IMR-90 (cell line): ENCODE measurements around the gene AKNA. TPM values are rescaled to one million over a fixed set of nuclear protein-coding genes. Genes with fewer than 3 reads are reported as not detected.
A peak's percentile ranks its signal among the peaks of the same experiment; 100 is the strongest.

Experiments
- ATAC-seq: fragments of 200-7000 bp; cut with Tn5 transposase; 2 replicates; pipeline ENCODE4 v1.9.1; 2020; ENCODE audit warnings: low read depth, mild to moderate bottlenecking, moderate library complexity
- Bru-seq: library from RNA; stranded (reverse); fragments of 400-500 nt; gene quantifications from one replicate; lab custom pipeline; 2021; lab: Mats Ljungman, UMichigan
- BruChase-seq, 2 experiments: library from RNA; stranded (reverse); fragments of 400-500 nt; gene quantifications; one replicate each; lab custom pipeline; 2021; lab: Mats Ljungman, UMichigan
- BruUV-seq: library from RNA; stranded (reverse); fragments of 400-500 nt; replicated peaks from 2 replicates; lab custom pipeline; 2021; lab: Mats Ljungman, UMichigan
- CTCF ChIA-PET: fragments of 300-600 bp; formaldehyde crosslinking; extraction: SDS; loops from one replicate; lab custom pipeline; 2021; ENCODE audit warnings: antibody characterized with exemption; lab: Yijun Ruan, JAX
- POLR2A ChIA-PET: fragments of 300-600 bp; sonication (Branson Sonifier 250); formaldehyde crosslinking; loops from one replicate; lab custom pipeline; 2022; ENCODE audit warnings: antibody characterized with exemption; ENCODE audit not compliant: unreplicated experiment; lab: Charles Lee
- DNase-seq: peaks from one replicate; pipeline ENCODE4 v3.0.0; 2013
- H2AFZ ChIP-seq: replicated peaks from 2 replicates; pipeline ENCODE3; 2013; ENCODE audit warnings: low read length, mild to moderate bottlenecking; ENCODE audit not compliant: poor library complexity
- H2AK5ac ChIP-seq: 2 replicates; pipeline ENCODE4 v1.6.1; 2013; ENCODE audit warnings: low read depth, low read length, inconsistent platforms
- H2AK9ac ChIP-seq: replicated peaks from 2 replicates; pipeline ENCODE3; 2013; ENCODE audit warnings: mild to moderate bottlenecking, low read depth, low read length, moderate library complexity; ENCODE audit not compliant: poor library complexity
- H2BK120ac ChIP-seq: 2 replicates; pipeline ENCODE4 v1.6.1; 2013; ENCODE audit warnings: low read depth, low read length, inconsistent platforms
- H2BK15ac ChIP-seq: 3 replicates; pipeline ENCODE4 v1.6.1; 2013; ENCODE audit warnings: low read depth, low read length, inconsistent platforms
- H2BK20ac ChIP-seq: 2 replicates; pipeline ENCODE4 v1.6.1; 2013; ENCODE audit warnings: low read depth, mild to moderate bottlenecking, inconsistent platforms, low read length, moderate library complexity
- H2BK5ac ChIP-seq: 2 replicates; pipeline ENCODE4 v1.6.1; 2013; ENCODE audit warnings: mild to moderate bottlenecking, low read depth, low read length, inconsistent platforms; ENCODE audit not compliant: poor library complexity, severe bottlenecking
- H3K14ac ChIP-seq: replicated peaks from 2 replicates; pipeline ENCODE4 v1.6.1; 2013; ENCODE audit warnings: low read depth, low read length, inconsistent platforms
- H3K18ac ChIP-seq: 2 replicates; pipeline ENCODE4 v1.6.1; 2013; ENCODE audit warnings: low read depth, low read length, control low read depth
- H3K23ac ChIP-seq: 2 replicates; pipeline ENCODE4 v1.6.1; 2013; ENCODE audit warnings: low read depth, low read length, inconsistent platforms
- H3K27ac ChIP-seq: 2 replicates; pipeline ENCODE4 v1.5.1; 2013; ENCODE audit warnings: mild to moderate bottlenecking, control low read depth, low read length; ENCODE audit not compliant: insufficient read depth
- H3K27me3 ChIP-seq: 2 replicates; pipeline ENCODE4 v1.6.1; 2013; ENCODE audit warnings: low read length; ENCODE audit not compliant: control insufficient read depth, insufficient read depth
- H3K36me3 ChIP-seq: 2 replicates; pipeline ENCODE4 v1.6.1; 2013; ENCODE audit warnings: low read length, mixed read lengths; ENCODE audit not compliant: control insufficient read depth, insufficient read depth
- H3K4ac ChIP-seq: 2 replicates; pipeline ENCODE4 v1.6.1; 2013; ENCODE audit warnings: low read depth, low read length, inconsistent platforms
- H3K4me1 ChIP-seq: 2 replicates; pipeline ENCODE4 v1.6.1; 2013; ENCODE audit warnings: low read length, mixed read lengths; ENCODE audit not compliant: control insufficient read depth, insufficient read depth
- H3K4me2 ChIP-seq: 2 replicates; pipeline ENCODE4 v1.6.1; 2013; ENCODE audit warnings: low read depth, mild to moderate bottlenecking, control low read depth, low read length, moderate library complexity
- H3K4me3 ChIP-seq: 2 replicates; pipeline ENCODE4 v1.5.1; 2013; ENCODE audit warnings: low read depth, mild to moderate bottlenecking, control low read depth, low read length, moderate library complexity; ENCODE audit not compliant: insufficient read depth
- H3K56ac ChIP-seq: 2 replicates; pipeline ENCODE4 v1.6.1; 2013; ENCODE audit warnings: low read length, inconsistent platforms; ENCODE audit not compliant: insufficient read depth; ENCODE audit errors: extremely low read depth
- H3K79me1 ChIP-seq, 2 experiments: 2 replicates each; pipeline ENCODE4 v1.6.1; 2013; ENCODE audit warnings: low read length in 2 of 2, inconsistent platforms in 1 of 2, low read depth in 1 of 2
- H3K9ac ChIP-seq: 2 replicates; pipeline ENCODE4 v1.6.1; 2013; ENCODE audit warnings: low read depth, low read length, control low read depth
- H3K9me1 ChIP-seq: 2 replicates; pipeline ENCODE4 v1.6.1; 2013; ENCODE audit warnings: low read length, inconsistent platforms; ENCODE audit not compliant: insufficient read depth
- H3K9me3 ChIP-seq: 2 replicates; pipeline ENCODE4 v1.6.1; 2013; ENCODE audit warnings: low read length; ENCODE audit not compliant: control insufficient read depth, insufficient read depth
- H4K20me1 ChIP-seq: 2 replicates; pipeline ENCODE4 v1.6.1; 2013; ENCODE audit warnings: low read length, inconsistent platforms; ENCODE audit not compliant: insufficient read depth
- H4K5ac ChIP-seq: 2 replicates; pipeline ENCODE4 v1.6.1; 2013; ENCODE audit warnings: mild to moderate bottlenecking, low read depth, low read length, control low read depth
- H4K8ac ChIP-seq, 2 experiments: 2 replicates each; pipeline ENCODE4 v1.6.1; 2013; ENCODE audit warnings: low read depth in 2 of 2, low read length in 2 of 2, control low read depth in 1 of 2, inconsistent platforms in 1 of 2
- H4K91ac ChIP-seq: 2 replicates; pipeline ENCODE4 v1.6.1; 2013; ENCODE audit warnings: low read depth, low read length, inconsistent platforms; ENCODE audit not compliant: insufficient read depth
- MAZ ChIP-seq: IDR thresholded peaks from 2 replicates; pipeline ENCODE4 v1.6.1; 2012; ENCODE audit warnings: low read depth, mild to moderate bottlenecking, low read length, improper control_type of control experiment, moderate library complexity, borderline replicate concordance
- POLR2A ChIP-seq: IDR thresholded peaks from 2 replicates; pipeline ENCODE4 v1.6.1; 2012; ENCODE audit warnings: mild to moderate bottlenecking, low read depth, low read length
- RAD21 ChIP-seq: IDR thresholded peaks from 2 replicates; pipeline ENCODE4 v1.6.1; 2012; ENCODE audit warnings: low read length, improper control_type of control experiment
- WGBS, 2 experiments: methylation state at CpG; one replicate each; pipeline versions ENCODE4 v1.1.5 to v1.1.7; 2013; ENCODE audit warnings: missing lambda C conversion rate in 2 of 2; ENCODE audit not compliant: insufficient read length in 1 of 2; ENCODE audit errors: extremely low coverage in 2 of 2; 5-methylcytosine and 5-hydroxymethylcytosine counted together
- dilution Hi-C: fragments of 300-500 bp; cut with HindIII; formaldehyde crosslinking; loops from one replicate; pipeline ENCODE4 v1.14.3; 2018; ENCODE audit warnings: low sequenced_read_pairs; ENCODE audit not compliant: unreplicated experiment
- in situ Hi-C: fragments of 300-500 bp; cut with MboI; formaldehyde crosslinking; loops from 3 replicates; pipeline ENCODE4 v1.14.3; 2019; ENCODE audit warnings: low sequenced_read_pairs, inconsistent platforms, mixed read lengths
- intact Hi-C: fragments of 100-400 bp; cut with micrococcal nuclease; formaldehyde crosslinking; loops from 2 replicates; pipeline ENCODE4 v1.10.0; 2022
- long read RNA-seq: library from polyadenylated mRNA; unstranded; transcript quantifications from one replicate; pipeline ENCODE4 v2.0.0, GENCODE V29; 2021; ENCODE audit not compliant: unreplicated experiment
- polyA plus RNA-seq, 3 experiments: library from polyadenylated mRNA; depleted of rRNA; stranded (reverse); fragments of >200 nt; gene quantifications; 2 replicates each; pipeline ENCODE4 v1.2.3, GENCODE V29; 2012; ENCODE audit warnings: low replicate concordance in 1 of 3
- total RNA-seq: library from RNA; depleted of rRNA; stranded (reverse); fragments of >200 nt; gene quantifications from 2 replicates; pipeline ENCODE4 v1.2.3, GENCODE V29; 2012; rRNA removed
- TF ChIP-seq, protein P1 (sequence below): fragments of 150-350 bp; IDR thresholded peaks from 2 replicates; pipeline ENCODE4 v1.6.1; 2016; ENCODE audit warnings: low read depth, mild to moderate bottlenecking, low read length, moderate library complexity, borderline replicate concordance

The AKNA gene, protein sequence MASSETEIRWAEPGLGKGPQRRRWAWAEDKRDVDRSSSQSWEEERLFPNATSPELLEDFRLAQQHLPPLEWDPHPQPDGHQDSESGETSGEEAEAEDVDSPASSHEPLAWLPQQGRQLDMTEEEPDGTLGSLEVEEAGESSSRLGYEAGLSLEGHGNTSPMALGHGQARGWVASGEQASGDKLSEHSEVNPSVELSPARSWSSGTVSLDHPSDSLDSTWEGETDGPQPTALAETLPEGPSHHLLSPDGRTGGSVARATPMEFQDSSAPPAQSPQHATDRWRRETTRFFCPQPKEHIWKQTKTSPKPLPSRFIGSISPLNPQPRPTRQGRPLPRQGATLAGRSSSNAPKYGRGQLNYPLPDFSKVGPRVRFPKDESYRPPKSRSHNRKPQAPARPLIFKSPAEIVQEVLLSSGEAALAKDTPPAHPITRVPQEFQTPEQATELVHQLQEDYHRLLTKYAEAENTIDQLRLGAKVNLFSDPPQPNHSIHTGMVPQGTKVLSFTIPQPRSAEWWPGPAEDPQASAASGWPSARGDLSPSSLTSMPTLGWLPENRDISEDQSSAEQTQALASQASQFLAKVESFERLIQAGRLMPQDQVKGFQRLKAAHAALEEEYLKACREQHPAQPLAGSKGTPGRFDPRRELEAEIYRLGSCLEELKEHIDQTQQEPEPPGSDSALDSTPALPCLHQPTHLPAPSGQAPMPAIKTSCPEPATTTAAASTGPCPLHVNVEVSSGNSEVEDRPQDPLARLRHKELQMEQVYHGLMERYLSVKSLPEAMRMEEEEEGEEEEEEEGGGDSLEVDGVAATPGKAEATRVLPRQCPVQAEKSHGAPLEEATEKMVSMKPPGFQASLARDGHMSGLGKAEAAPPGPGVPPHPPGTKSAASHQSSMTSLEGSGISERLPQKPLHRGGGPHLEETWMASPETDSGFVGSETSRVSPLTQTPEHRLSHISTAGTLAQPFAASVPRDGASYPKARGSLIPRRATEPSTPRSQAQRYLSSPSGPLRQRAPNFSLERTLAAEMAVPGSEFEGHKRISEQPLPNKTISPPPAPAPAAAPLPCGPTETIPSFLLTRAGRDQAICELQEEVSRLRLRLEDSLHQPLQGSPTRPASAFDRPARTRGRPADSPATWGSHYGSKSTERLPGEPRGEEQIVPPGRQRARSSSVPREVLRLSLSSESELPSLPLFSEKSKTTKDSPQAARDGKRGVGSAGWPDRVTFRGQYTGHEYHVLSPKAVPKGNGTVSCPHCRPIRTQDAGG (N-terminal part only)
- total RNA-seq (2.7 and 2.8 TPM in 2 replicates), polyA plus RNA-seq (2012; rRNA removed) (7.2 and 7.3 TPM in 2 replicates), Bru-seq, nascent RNA (percentile 71 among the genes with signal in this experiment), BruChase-seq, experiment 1, labeled RNA remaining after a 6-hour chase (percentile 73 among the genes with signal in this experiment), BruChase-seq, experiment 2, labeled RNA remaining after a 2-hour chase (percentile 66 among the genes with signal in this experiment)
- polyA plus RNA-seq (2012; cell fraction: cytosol; rRNA removed), result 1.3 and 5.9 TPM in 2 replicates
- polyA plus RNA-seq (2012; cell fraction: nucleus; rRNA removed; ENCODE audit: low replicate concordance), result 23.5 and 29.0 TPM in 2 replicates
- long read RNA-seq, result 0 reads

DNA sequence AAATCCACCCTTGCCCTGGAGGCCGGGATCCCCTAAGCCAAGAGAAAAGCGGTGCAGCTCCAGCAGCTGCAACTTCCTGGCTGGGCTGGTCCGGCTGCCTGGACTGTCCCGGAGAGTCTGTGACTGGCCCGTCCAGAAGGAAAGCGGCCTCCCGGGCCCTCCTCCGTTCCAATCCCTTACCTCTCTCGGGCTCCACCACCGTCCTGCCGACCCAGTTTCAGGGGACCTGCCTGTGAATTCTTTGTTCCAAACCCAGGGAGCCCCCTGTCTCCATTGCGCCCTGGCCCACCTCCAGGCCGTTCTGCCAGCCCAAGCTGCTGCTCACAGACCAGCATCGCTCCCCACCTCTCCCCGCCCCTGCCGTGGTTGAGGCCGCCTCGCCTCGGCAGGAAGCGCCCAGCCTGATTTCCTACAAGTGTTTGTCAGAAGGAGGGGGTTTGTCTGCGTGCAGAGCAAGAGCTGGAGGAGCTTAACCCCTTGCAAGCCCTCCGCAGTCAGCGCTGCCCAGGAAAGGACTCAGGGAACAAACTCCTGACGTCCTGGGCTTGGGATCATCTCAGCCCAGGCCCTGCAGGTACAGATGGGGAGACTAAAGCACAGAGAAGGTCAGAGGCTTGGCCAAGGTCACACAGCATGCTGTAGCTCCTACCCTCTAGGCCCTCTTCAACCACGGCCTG, at the start of gene AKNA:
Gene AKNA, minus strand, starts transcription at position 303 of the 677 bp plus-strand sequence. CDS start 6,649 bp downstream, outside the sequence.
- peak within 1 kb of the TSS; percentile 95 for H3K23ac ChIP-seq
- peak within 1 kb of the TSS; percentile 51 for H3K4me3 ChIP-seq
- H2BK120ac ChIP-seq, result peak within 1 kb of the TSS; percentile 75
- peak within 1 kb of the TSS; percentile 43 for H2BK20ac ChIP-seq
- no peaks in the 10 kb centered on the region for H3K36me3 ChIP-seq
- 5% methylated on average over 5 of the region's 25 CpGs; no CpG with 5 or more reads in 1 of the 2 experiments for WGBS, 2 experiments
- CTCF ChIA-PET, result interaction anchor here (1.2 kb wide), 1 partner anchor 48 kb away, joined by 3 read pairs; no protein-coding TSS in a partner anchor
- H3K56ac ChIP-seq, result peak within 1 kb of the TSS; percentile 71
- peak within 1 kb of the TSS; percentile 92 for H4K5ac ChIP-seq
- in situ Hi-C loops (no loop called here), intact Hi-C loops (no loop called here), dilution Hi-C loops (no loop called here)
- peak within 1 kb of the TSS; percentile 88 for H3K27ac ChIP-seq
- POLR2A ChIA-PET, result interaction anchor here (0.6 to 0.8 kb wide), 2 partner anchors 16 to 1161 kb away, joined by 3 to 5 read pairs; no protein-coding TSS in a partner anchor
- no peaks in the 10 kb centered on the region for H3K27me3 ChIP-seq
- H3K4me2 ChIP-seq, result peak within 1 kb of the TSS; percentile 85
- peak within 1 kb of the TSS; percentile 74 for H2BK5ac ChIP-seq
- peaks cover 14 to 58% of the 10 kb centered on the region in 2 experiments for H3K79me1 ChIP-seq
- peaks cover 17% of the 10 kb centered on the region for H3K9me1 ChIP-seq
- peak within 1 kb of the TSS; percentile 83 for H3K9ac ChIP-seq
- peak within 1 kb of the TSS; percentile 93 for H3K4ac ChIP-seq
- H2AK5ac ChIP-seq, result peak within 1 kb of the TSS; percentile 94
- peak within 1 kb of the TSS; percentile 84 to 92 for H4K8ac ChIP-seq
- H3K18ac ChIP-seq, result peak within 1 kb of the TSS; percentile 66
- H4K20me1 ChIP-seq, result peaks cover 21% of the 10 kb centered on the region; the same call in 1 of the 2 replicates
- peak within 1 kb of the TSS; percentile 97 for H2AK9ac ChIP-seq
- H3K14ac ChIP-seq, result peak within 1 kb of the TSS; percentile 92
- BruUV-seq, result no TSS peak
- peak within 1 kb of the TSS; percentile 94 for H2AFZ ChIP-seq
- H4K91ac ChIP-seq, result peak within 1 kb of the TSS; percentile 82
- TF ChIP-seq RAD21 (peak; percentile 3; the same call in 1 of the 2 replicates), MAZ (no peak; the same call in none of the 2 replicates), POLR2A (peak; percentile 75; the same call in 1 of the 2 replicates)
- TF ChIP-seq, protein P1, sequence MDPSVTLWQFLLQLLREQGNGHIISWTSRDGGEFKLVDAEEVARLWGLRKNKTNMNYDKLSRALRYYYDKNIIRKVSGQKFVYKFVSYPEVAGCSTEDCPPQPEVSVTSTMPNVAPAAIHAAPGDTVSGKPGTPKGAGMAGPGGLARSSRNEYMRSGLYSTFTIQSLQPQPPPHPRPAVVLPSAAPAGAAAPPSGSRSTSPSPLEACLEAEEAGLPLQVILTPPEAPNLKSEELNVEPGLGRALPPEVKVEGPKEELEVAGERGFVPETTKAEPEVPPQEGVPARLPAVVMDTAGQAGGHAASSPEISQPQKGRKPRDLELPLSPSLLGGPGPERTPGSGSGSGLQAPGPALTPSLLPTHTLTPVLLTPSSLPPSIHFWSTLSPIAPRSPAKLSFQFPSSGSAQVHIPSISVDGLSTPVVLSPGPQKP, result no peak
- peak within 1 kb of the TSS; percentile 29; the same call in 2 of the 3 replicates for H2BK15ac ChIP-seq
- DNase-seq, result peak; percentile 79
- ATAC-seq, result peak; percentile 72
- H3K4me1 ChIP-seq, result peaks cover 34% of the 10 kb centered on the region
- H3K9me3 ChIP-seq, result no peaks in the 10 kb centered on the region
